ENCODE results near the gene TMEM89. TPM values are rescaled to one million over a fixed set of nuclear protein-coding genes. Genes with fewer than 3 reads are reported as not detected.
A peak's percentile ranks its signal among the peaks of the same experiment; 100 is the strongest.

Gene TMEM89
- total and polyA plus RNA-seq, 2 of the 13 experiments (the other 11 are each of a cell fraction or from before 2014, with no cell fraction given) = 0.31 to 0.59 TPM

GRCh38 chr3:48663489-48664312 is 42.1 kb upstream of the TMEM89 start:
- Histone ChIP-seq H3K4me2 (ENCODE audit: low read depth, low read length) (peak overlapping the region; percentile 88), H3K9ac (ENCODE audit: insufficient read depth, low read depth, low read length) (peak overlapping the region; percentile 94), H3K27ac (ENCODE audit: extremely low read length, insufficient read depth, low read length) (peak overlapping the region; percentile 96), H3K9me3 (ENCODE audit: low read length) (no peaks in the 10 kb centered on the region), H3K79me2 (ENCODE audit: insufficient read depth, low read length) (no peaks in the 10 kb centered on the region), H4K20me1 (ENCODE audit: insufficient read depth, low read length) (peaks cover 6% of the 10 kb centered on the region; the same call in 1 of the 2 replicates), H2AFZ (ENCODE audit: low read length) (no peak overlapping the region), H3K27me3 (ENCODE audit: control insufficient read depth in 1 of 2, insufficient read depth in 2 of 2, low read length in 2 of 2) (no peaks in the 10 kb centered on the region), H3K36me3 (replicated peaks in 1 of 2; ENCODE audit: control insufficient read depth in 1 of 2, insufficient read depth in 2 of 2, low read length in 2 of 2) (peaks cover 1 to 3% of the 10 kb centered on the region in 2 experiments; a peak in 2 of 5 replicates), H3K4me1 (ENCODE audit: insufficient read depth, low read length) (peaks cover 21% of the 10 kb centered on the region), H3K4me3 (replicated peaks in 1 of 3; ENCODE audit: insufficient read depth in 1 of 3, low read depth in 2 of 3, low read length in 3 of 3) (peak overlapping the region; percentile 50 to 77 (median 58); a peak in 5 of 6 replicates)
- peak; percentile 96 for DNase-seq (ENCODE audit: low spot score)
- in situ Hi-C loops (cut with HindIII; ENCODE audit: extremely low pct_ligation_motif_present, low pct_unique_long_range_greater_than_20kb) = no loop called here
- WGBS (ENCODE audit: low lambda C conversion rate) = 16% methylated on average over 5 of the region's 66 CpGs
- peak; percentile 96 for FAIRE-seq
- ChIA-PET POLR2A (interaction anchor here (0.5 to 4.0 kb wide), 15 partner anchors 12 to 768 kb away, joined by 3 to 40 read pairs (median 4); partner anchors contain the start of genes IP6K2, NCKIPSD, PFKFB4 and SLC26A6), CTCF (ENCODE audit: low intra/inter-chr PET ratio, low total read pairs) (interaction anchor here (1.6 kb wide), 1 partner anchor 22 kb away, joined by 4 read pairs; the partner anchor contains the start of gene NCKIPSD)
- TSS peak; percentile 84 for BruUV-seq (replicated peaks)
- intact Hi-C loops (cut with micrococcal nuclease; ENCODE audit: unreplicated experiment) = no loop called here
- ATAC-seq = peak; percentile 86
- TF ChIP-seq ZNF879 (CRISPR knock-in tag; IDR thresholded peaks at IDR 0.05) (peak; percentile 87; the same call in 1 of the 2 replicates), HMGA1 (CRISPR knock-in tag; conservative IDR thresholded peaks at IDR 0.05) (no peak), GMEB1 (CRISPR knock-in tag; IDR thresholded peaks at IDR 0.05; ENCODE audit: borderline replicate concordance) (peak; percentile 66; the same call in 1 of the 2 replicates), ZNF550 (CRISPR knock-in tag; IDR thresholded peaks at IDR 0.05; ENCODE audit: borderline replicate concordance) (no peak), ZNF230 (CRISPR knock-in tag; IDR thresholded peaks at IDR 0.05) (peak; percentile 90), HNF4G (IDR thresholded peaks at IDR 0.05; ENCODE audit: borderline replicate concordance, low read depth, low read length) (no peak; the same call in 1 of the 2 replicates), HNF4G (CRISPR knock-in tag; IDR thresholded peaks at IDR 0.05; ENCODE audit: borderline replicate concordance, low read depth) (no peak), ATF7-NPFF (CRISPR knock-in tag; IDR thresholded peaks at IDR 0.05; ENCODE audit: low read depth) (peak; percentile 94), CEBPG (CRISPR knock-in tag; IDR thresholded peaks at IDR 0.05) (peak; percentile 57), AHDC1 (CRISPR knock-in tag; IDR thresholded peaks at IDR 0.05; ENCODE audit: borderline replicate concordance) (no peak; the same call in 1 of the 2 replicates), ZNF143 (CRISPR knock-in tag; IDR thresholded peaks at IDR 0.05) (no peak)
